Midbrain (tissue), 1 donor: ENCODE data around the gene NPAS3.

ENCODE experiments used
- DNase-seq: peaks from one replicate; lab custom pipeline; 2025; lab: John Stamatoyannopoulos, UW

NPAS3 gene

GRCh38 chr14:33441633-33442032, 503.0 kb downstream of the NPAS3 start:
- DNase-seq, result no peak

- no peak for DNase-seq
Measured at GRCh38 chr14:33444136-33444535, 505.5 kb downstream of the NPAS3 start.

- DNase-seq, result no peak
Measured at GRCh38 chr14:33449268-33449667, 510.6 kb downstream of the NPAS3 start.

- no peak for DNase-seq
Measured at GRCh38 chr14:33449703-33450395, 511.2 kb downstream of the NPAS3 start.

- no peak for DNase-seq
Measured at GRCh38 chr14:33450416-33450815, 511.7 kb downstream of the NPAS3 start.

GRCh38 chr14:33451211-33451610, 512.5 kb downstream of the NPAS3 start:
- no peak for DNase-seq

GRCh38 chr14:33452995-33453394, 514.3 kb downstream of the NPAS3 start:
- no peak for DNase-seq

- DNase-seq, result no peak
Measured at GRCh38 chr14:33454022-33454595, 515.4 kb downstream of the NPAS3 start.

- DNase-seq, result no peak
Measured at GRCh38 chr14:33454707-33455106, 516.0 kb downstream of the NPAS3 start.

GRCh38 chr14:33455654-33456345, 517.1 kb downstream of the NPAS3 start:
- DNase-seq, result no peak

- DNase-seq, result peak; percentile 46
Measured at GRCh38 chr14:33457021-33457420, 518.3 kb downstream of the NPAS3 start.

GRCh38 chr14:33457617-33458016, 518.9 kb downstream of the NPAS3 start:
- no peak for DNase-seq

GRCh38 chr14:33460164-33460563, 521.5 kb downstream of the NPAS3 start:
- DNase-seq, result no peak

GRCh38 chr14:33461036-33461435, 522.4 kb downstream of the NPAS3 start:
- no peak for DNase-seq

- no peak for DNase-seq
Measured at GRCh38 chr14:33463731-33464130, 525.1 kb downstream of the NPAS3 start.

GRCh38 chr14:33464254-33464962, 525.7 kb downstream of the NPAS3 start:
- DNase-seq, result no peak

GRCh38 chr14:33465846-33466700, 527.4 kb downstream of the NPAS3 start:
- no peak for DNase-seq

- DNase-seq, result no peak
Measured at GRCh38 chr14:33467971-33468370, 529.3 kb downstream of the NPAS3 start.

GRCh38 chr14:33469898-33470297, 531.2 kb downstream of the NPAS3 start:
- DNase-seq, result no peak

- no peak for DNase-seq
Measured at GRCh38 chr14:33471776-33472175, 533.1 kb downstream of the NPAS3 start.

GRCh38 chr14:33475623-33476022, 536.9 kb downstream of the NPAS3 start:
- DNase-seq, result peak; percentile 73

GRCh38 chr14:33477797-33478196, 539.1 kb downstream of the NPAS3 start:
- peak; percentile 63 for DNase-seq
